PFSK-1 (cell line): ENCODE data around the gene ALDH4A1.

Experiments
- POLR2AphosphoS5 ChIP-seq: IDR thresholded peaks from 2 replicates; pipeline ENCODE4 v1.6.1; 2012; ENCODE audit warnings: low read depth, mild to moderate bottlenecking, control low read depth, low read length, moderate library complexity
- REST ChIP-seq, 2 experiments: IDR thresholded peaks; 2 replicates each; pipeline versions ENCODE4 v1.6.1 to v1.8.0; 2011 to 2012; ENCODE audit warnings: low read depth in 2 of 2, low read length in 2 of 2, control low read depth in 1 of 2, inconsistent platforms in 1 of 2, mild to moderate bottlenecking in 1 of 2, moderate library complexity in 1 of 2; ENCODE audit not compliant: insufficient read depth in 1 of 2
- TAF1 ChIP-seq: IDR thresholded peaks from 2 replicates; pipeline ENCODE4 v1.6.1; 2012; ENCODE audit warnings: low read length, control low read depth, borderline replicate concordance; ENCODE audit not compliant: insufficient read depth

- TF ChIP-seq REST (IDR thresholded peaks at IDR 0.05; ENCODE audit: insufficient read depth in 1 of 2, low read depth in 2 of 2, low read length in 2 of 2) (no peak), POLR2AphosphoS5 (no peak), TAF1 (no peak)
Observed at GRCh38 chr1:18943914-18944572, 41.7 kb upstream of the ALDH4A1 start.
